ENCODE data around the gene TSGA10IP. TPM values are rescaled to one million over a fixed set of nuclear protein-coding genes. Genes with fewer than 3 reads are reported as not detected.

Gene TSGA10IP
- total RNA-seq, 4 donors from 2014 or later, result not detected

GRCh38 chr11:65981101-65981740 lies 35.9 kb downstream of the TSGA10IP start:
- Histone ChIP-seq H3K4me3 (no peak overlapping the region), H3K36me3 (peaks cover 0 to 16% (median 7%) of the 10 kb centered on the region in 4 donors), H3K4me1 (no peaks in the 10 kb centered on the region), H3K9me3 (no peaks in the 10 kb centered on the region), H3K27me3 (no peaks in the 10 kb centered on the region), H3K27ac (no peak overlapping the region)
- WGBS, 2 donors (ENCODE audit: low coverage in 1 of 2), result 0 to 83% methylated on average over 1 to 7 of the region's 12 CpGs
- in situ Hi-C loops (cut with MboI; ENCODE audit: low pct_ligation_motif_present in 1 of 4, low pct_unique_long_range_greater_than_20kb in 1 of 4, low sequenced_read_pairs in 3 of 4), result loop anchor here (10.0 to 25.0 kb wide), 4 partner anchors 94 to 294 kb away; partner anchors contain the start of genes FIBP (in 3 of the 4), CCDC85B (in 2 of the 4), CTSW (in 2 of the 4) and KAT5 (in 2 of the 4)
- intact Hi-C loops (cut with DNase I; ENCODE audit: low total_unique reads), result loop anchor here (5.0 to 10.0 kb wide), 2 partner anchors 276 to 1789 kb away; no protein-coding TSS in a partner anchor
- TF ChIP-seq EP300 (IDR thresholded peaks at IDR 0.05; ENCODE audit: low read depth) (no peak), CTCF (IDR thresholded peaks at IDR 0.05) (no peak), POLR2AphosphoS5 (IDR thresholded peaks at IDR 0.05) (no peak), POLR2A (IDR thresholded peaks at IDR 0.05) (no peak)
- no peak for DNase-seq

- Histone ChIP-seq H3K27ac (no peak overlapping the region), H3K36me3 (peaks cover 0 to 16% (median 7%) of the 10 kb centered on the region in 4 donors), H3K4me3 (no peak overlapping the region), H3K27me3 (no peaks in the 10 kb centered on the region), H3K9me3 (no peaks in the 10 kb centered on the region), H3K4me1 (no peaks in the 10 kb centered on the region)
- in situ Hi-C loops (cut with MboI; ENCODE audit: low pct_ligation_motif_present in 1 of 4, low pct_unique_long_range_greater_than_20kb in 1 of 4, low sequenced_read_pairs in 3 of 4), result loop anchor here (10.0 to 25.0 kb wide), 4 partner anchors 95 to 295 kb away; partner anchors contain the start of genes FIBP (in 3 of the 4), CCDC85B (in 2 of the 4), CTSW (in 2 of the 4) and KAT5 (in 2 of the 4)
- intact Hi-C loops (cut with DNase I; ENCODE audit: low total_unique reads), result loop anchor here (5.0 to 10.0 kb wide), 2 partner anchors 277 to 1790 kb away; no protein-coding TSS in a partner anchor
- 73 to 75% methylated on average over 2 to 12 of the region's 16 CpGs for WGBS, 2 donors (ENCODE audit: low coverage in 1 of 2)
- no peak for DNase-seq
- TF ChIP-seq POLR2A (IDR thresholded peaks at IDR 0.05), result no peak
- no peak for TF ChIP-seq EP300 (IDR thresholded peaks at IDR 0.05; ENCODE audit: low read depth)
- TF ChIP-seq POLR2AphosphoS5 (IDR thresholded peaks at IDR 0.05), result no peak
- no peak for TF ChIP-seq CTCF (IDR thresholded peaks at IDR 0.05)
Observed at GRCh38 chr11:65981972-65982823, 36.9 kb downstream of the TSGA10IP start.

DNA sequence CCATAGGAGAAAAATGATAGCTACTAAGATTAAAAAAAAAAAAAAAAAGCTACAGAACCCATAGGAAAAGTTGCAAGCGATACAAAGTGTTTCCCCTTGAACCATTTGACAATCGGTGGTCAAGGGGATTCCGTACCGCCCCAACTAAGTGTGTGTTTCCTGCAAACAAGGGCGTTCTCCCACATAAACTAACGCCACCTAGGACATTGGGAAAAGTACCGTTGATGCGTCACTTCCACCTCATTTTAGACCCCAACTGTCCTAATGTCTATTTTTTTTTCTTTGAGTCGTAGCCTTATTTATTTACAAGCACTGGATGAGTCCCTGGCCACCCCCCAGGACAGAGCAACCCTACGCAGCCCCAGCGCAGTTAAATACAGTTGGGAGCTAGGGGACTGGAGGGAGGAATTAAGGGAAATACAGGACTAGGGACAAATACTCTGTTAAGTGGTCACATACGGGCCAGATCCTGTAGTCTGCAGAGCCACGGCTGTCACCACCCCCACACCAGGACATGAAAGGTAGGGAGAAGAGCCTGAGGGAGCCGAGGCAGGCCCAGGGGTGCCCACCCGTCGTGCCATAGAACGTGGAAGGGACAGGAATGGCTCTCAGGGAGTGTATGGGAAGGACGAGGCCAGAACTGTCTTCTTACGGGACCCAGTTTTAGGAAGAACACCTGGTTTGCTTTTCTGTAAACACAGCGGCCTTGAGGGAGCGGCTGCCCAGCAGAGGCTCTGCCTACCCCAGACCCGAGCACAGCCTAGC lies 37.7 kb downstream of the TSGA10IP start:
- no peak for DNase-seq
- Histone ChIP-seq H3K27ac (no peak overlapping the region), H3K27me3 (no peaks in the 10 kb centered on the region), H3K36me3 (peaks cover 0 to 12% (median 3%) of the 10 kb centered on the region in 4 donors), H3K4me1 (no peaks in the 10 kb centered on the region), H3K9me3 (no peaks in the 10 kb centered on the region), H3K4me3 (no peak overlapping the region)
- 69 to 77% methylated on average over 10 to 22 of the region's 22 CpGs for WGBS, 2 donors (ENCODE audit: low coverage in 1 of 2)
- TF ChIP-seq CTCF (IDR thresholded peaks at IDR 0.05) (no peak), EP300 (IDR thresholded peaks at IDR 0.05; ENCODE audit: low read depth) (no peak), POLR2AphosphoS5 (IDR thresholded peaks at IDR 0.05) (no peak), POLR2A (IDR thresholded peaks at IDR 0.05) (no peak)
- intact Hi-C loops (cut with DNase I; ENCODE audit: low total_unique reads), result loop anchor here (5.0 to 10.0 kb wide), 2 partner anchors 278 to 1791 kb away; no protein-coding TSS in a partner anchor
- in situ Hi-C loops (cut with MboI; ENCODE audit: low pct_ligation_motif_present in 1 of 4, low pct_unique_long_range_greater_than_20kb in 1 of 4, low sequenced_read_pairs in 3 of 4), result loop anchor here (10.0 to 25.0 kb wide), 4 partner anchors 96 to 296 kb away; partner anchors contain the start of genes FIBP (in 3 of the 4), CCDC85B (in 2 of the 4), CTSW (in 2 of the 4) and KAT5 (in 2 of the 4)
